Hematopoietic multipotent progenitor cell treated with erythropoietin and hydrocortisone succinate and interleukin-3 and kit ligand, for 17 days (in vitro differentiated cells): ENCODE measurements around the gene NSD1.
"Not testable (repeated sequence)": the region's sequence is repeated elsewhere in the genome, so short reads cannot be mapped to it uniquely, and the experiment has no call there.

ENCODE experiments used
- DNase-seq: peaks from one replicate; pipeline ENCODE4 v3.0.0-alpha.2; 2015; ENCODE audit warnings: low spot score

Gene NSD1

GRCh38 chr5:177290816-177291596 is 157.4 kb downstream of the NSD1 start:
- no peak for DNase-seq

GRCh38 chr5:177291735-177292134 is 158.2 kb downstream of the NSD1 start:
- DNase-seq = no peak

DNA sequence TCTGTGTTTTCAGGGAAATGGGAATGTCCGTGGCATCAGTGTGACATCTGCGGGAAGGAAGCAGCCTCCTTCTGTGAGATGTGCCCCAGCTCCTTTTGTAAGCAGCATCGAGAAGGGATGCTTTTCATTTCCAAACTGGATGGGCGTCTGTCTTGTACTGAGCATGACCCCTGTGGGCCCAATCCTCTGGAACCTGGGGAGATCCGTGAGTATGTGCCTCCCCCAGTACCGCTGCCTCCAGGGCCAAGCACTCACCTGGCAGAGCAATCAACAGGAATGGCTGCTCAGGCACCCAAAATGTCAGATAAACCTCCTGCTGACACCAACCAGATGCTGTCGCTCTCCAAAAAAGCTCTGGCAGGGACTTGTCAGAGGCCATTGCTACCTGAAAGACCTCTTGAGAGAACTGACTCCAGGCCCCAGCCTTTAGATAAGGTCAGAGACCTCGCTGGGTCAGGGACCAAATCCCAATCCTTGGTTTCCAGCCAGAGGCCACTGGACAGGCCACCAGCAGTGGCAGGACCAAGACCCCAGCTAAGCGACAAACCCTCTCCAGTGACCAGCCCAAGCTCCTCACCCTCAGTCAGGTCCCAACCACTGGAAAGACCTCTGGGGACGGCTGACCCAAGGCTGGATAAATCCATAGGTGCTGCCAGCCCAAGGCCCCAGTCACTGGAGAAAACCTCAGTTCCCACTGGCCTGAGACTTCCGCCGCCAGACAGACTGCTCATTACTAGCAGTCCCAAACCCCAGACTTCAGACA is 160.4 kb downstream of the NSD1 start:
- no peak for DNase-seq

GRCh38 chr5:177294632-177295031 is 161.1 kb downstream of the NSD1 start:
- DNase-seq = no peak

DNA sequence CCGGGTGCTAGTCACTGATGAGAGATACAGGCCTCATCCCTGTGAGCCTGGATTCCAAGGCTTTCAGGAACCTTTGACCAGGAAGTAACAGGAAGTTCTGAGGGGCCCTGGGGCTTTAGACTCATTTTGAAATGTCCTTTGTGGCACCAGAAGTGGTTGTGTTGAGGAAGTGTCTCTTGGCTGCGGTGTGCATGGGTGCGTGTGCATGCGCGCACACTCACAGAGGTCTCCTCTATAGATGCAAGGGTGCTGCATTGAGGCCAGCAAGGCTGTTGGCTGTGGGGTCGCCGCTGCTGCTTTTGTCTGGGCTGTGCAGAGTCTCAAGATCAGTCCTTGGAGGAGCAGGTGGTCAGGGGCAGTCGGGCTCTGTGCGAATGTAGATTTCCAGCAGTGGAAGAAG is 162.4 kb downstream of the NSD1 start:
- DNase-seq = no peak

DNA sequence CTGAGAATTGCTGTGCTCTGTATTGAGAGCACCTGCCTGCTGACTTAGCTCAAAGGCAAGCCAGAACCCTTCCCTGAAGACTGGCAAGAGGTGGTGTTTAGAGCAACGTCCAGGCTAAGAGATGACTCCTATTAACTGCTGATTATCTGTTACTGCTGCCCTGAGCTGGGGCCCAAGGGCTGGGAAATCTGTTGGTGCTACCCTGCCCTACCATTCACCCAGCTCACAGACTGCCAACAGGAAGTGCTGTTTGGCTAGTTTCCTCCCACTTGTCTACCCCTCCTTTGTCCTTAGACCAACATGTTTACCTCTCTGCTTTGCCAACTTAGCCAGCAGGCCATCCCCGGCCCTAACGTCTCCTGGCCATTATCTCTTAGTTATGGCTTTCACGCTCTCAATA is 163.0 kb downstream of the NSD1 start:
- no peak for DNase-seq

- DNase-seq = no peak
Observed at GRCh38 chr5:177297922-177298321, 164.3 kb downstream of the NSD1 start.

DNA sequence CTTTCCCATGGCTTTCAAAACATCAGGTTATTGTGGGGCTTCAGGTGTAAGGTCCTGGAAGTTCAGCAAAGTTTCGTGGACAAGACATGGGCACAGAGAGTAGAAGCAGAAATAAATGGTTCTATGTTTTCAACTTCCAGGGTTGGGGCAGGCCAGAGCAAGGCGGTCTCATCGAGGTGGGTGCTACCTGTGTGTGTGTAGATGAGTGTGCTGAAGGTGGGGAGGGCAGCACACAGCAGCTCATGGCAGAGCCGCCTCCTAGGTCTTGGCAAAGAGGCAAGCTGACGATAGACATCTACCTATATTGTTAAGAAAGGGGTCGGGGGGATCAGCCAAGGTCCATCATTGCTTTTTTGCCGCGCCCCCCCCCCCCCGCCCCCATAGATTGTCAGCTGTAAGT is 166.1 kb downstream of the NSD1 start:
- no peak for DNase-seq

DNA sequence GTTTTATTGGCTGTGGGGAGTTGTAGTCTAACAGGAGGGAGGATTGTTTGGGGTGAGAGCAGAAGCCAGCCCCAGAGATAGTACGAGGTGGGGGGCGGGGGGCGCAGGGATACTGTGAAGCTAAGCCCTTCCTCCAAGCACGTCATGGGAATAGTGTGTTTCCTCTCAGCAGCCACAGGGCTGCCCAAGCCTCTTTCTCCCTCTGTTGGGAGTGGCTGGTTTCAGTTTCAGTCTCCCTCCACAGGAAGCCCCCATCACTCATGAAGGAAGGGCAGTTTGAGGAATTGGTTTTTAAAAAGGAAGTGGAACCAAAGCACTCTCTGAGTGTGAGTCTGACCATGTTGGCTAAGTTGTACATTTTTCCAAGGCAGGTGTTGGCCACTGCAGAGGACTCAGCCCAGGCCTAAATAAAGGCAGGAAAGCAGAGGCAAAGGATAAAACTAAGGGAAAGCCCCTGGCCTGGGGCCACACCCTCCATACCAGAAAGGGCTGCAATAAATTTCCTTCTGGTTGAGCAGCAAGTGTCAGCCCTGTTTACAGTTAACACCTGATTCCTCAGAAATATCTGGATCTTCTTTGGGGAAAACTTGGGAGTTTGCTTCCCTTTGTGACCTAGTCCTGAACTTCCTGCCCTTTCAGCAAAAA is 166.8 kb downstream of the NSD1 start:
- no peak for DNase-seq

- DNase-seq = no peak
Observed at GRCh38 chr5:177300951-177301350, 167.4 kb downstream of the NSD1 start.

DNA sequence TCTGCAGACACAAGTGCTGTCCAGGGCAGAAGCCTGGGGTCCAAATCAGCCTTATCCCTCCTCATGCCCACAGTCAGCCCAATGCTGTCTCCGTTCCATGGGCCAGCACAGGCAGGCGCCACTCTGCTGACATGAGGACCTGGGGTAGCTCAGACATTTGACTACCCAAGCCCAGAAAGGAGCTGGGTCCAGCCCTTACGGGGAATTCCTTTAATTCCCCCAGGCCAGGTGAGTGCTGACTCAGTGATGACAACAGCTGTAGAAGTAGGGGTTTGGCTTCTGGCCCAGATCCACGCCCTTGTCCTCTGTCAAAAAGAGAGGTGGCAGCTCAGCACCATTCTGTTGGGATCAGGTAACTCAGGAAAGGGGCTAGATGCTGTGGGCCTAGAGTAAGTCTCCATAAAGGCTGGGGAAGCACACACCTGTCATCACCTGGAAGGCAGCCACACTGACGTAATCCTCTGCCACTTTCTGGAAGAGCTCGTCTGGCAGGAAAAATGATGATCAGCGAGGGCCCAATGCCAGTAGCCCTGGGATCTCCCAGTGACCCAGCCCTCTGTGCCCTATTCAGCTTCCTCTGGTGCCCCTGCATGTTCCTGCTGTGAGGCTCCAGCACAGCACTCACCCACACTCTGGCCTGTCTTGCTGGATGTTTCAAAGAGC is 168.1 kb downstream of the NSD1 start:
- peak; percentile 24 for DNase-seq

DNA sequence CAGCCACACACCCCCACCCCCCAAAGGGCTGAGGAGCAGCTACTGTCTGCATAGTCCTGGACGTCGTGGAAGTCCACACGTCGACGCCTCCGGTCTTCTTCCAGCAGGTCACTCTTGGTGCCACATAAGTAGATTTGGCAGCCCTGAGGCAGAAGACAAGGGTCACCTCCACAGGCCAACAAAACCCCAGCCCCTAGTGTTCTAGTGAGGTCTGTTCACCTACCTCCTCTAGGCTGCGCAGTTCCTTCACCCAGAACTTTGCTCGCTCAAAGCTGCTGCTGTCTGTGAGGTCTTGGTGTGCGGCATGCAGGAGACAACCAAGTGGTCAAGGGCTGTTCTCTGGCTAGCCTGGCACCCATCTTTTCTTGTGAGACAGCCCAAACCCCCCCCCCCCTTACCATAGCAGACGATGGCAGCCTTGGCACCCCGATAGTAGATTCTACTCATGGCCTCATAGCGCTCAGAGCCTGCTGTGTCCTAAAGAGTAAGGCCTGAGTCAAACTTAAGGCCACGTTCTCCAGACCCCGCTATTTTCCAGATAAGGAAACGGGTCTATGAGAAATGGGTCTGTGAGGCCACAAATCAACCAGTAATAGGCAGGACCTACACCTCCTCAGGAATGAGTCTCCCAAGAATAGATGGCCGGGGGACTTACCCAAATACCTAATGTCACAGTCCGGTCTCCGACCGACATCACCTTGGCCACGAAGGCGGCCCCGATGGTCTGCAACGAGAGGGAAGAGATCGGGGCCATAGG is 169.0 kb downstream of the NSD1 start:
- DNase-seq = no peak

DNA sequence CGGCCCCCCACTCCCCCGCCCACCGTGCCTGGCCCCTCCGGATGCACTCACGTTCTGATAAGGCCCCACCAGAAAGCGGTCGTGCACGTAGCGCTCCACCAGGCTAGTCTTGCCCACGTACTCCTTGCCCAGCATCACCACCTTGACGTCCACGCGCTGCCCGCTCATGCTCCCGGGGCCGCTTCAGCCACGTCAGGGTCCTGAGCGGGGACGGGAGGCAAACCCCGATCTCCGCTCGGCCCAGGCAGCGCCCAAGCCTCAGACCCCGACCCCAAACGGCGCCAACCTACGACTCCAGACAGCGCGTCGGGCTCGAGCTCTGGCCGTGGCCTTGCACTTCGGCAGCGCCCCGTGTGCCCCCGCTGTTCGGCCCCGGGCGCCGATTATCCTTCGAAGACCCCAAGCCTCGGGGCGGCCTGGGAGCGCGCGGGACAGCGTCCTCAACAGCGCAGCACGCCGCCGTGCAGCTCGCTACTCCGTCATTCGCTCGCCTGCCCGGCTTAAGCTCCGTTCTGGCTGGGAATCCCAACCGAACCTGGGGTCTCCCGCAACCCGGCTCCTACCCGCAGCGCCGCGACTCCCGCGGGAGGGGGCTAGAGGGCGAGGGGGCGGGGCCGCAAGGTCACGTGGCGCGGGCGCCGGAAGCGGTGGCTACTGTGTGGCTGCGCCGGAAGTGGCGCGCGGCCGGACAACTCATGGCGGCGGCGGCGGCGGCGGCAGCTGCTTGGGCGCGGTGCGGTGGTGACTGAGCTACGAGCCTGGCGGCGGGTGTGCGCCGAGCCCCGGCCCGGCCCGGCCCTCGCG is 169.8 kb downstream of the NSD1 start, which contains the start of the genes PRELID1 and RAB24:
TSS of gene PRELID1 (plus strand) at position 679 of the 804 bp plus-strand sequence. CDS start 187 bp downstream, outside the sequence.
TSS of gene RAB24 (minus strand) at position 599 of the 804 bp plus-strand sequence. CDS start at position 168, 431 bp downstream.
- peak; percentile 88 for DNase-seq

DNA sequence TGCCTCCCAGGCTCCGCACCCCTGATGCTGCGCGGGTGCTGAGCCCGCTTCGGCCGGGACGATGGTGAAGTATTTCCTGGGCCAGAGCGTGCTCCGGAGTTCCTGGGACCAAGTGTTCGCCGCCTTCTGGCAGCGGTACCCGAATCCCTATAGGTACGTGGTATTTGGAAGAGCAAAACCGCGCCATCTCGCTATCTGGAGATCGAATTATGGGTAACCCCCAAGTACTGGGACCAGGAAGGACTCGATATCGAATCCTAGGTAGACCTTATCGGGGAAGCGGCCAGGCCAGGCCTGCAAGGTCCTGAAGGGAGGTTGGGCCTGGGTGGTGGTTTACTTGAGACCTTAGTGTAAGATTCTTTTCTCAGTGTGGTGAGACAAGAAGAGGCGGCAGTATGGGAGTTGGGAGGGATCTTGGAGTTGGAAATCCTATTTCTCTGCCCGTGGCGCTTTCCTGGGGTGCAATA is 170.4 kb downstream of the NSD1 start:
- peak; percentile 45 for DNase-seq

DNA sequence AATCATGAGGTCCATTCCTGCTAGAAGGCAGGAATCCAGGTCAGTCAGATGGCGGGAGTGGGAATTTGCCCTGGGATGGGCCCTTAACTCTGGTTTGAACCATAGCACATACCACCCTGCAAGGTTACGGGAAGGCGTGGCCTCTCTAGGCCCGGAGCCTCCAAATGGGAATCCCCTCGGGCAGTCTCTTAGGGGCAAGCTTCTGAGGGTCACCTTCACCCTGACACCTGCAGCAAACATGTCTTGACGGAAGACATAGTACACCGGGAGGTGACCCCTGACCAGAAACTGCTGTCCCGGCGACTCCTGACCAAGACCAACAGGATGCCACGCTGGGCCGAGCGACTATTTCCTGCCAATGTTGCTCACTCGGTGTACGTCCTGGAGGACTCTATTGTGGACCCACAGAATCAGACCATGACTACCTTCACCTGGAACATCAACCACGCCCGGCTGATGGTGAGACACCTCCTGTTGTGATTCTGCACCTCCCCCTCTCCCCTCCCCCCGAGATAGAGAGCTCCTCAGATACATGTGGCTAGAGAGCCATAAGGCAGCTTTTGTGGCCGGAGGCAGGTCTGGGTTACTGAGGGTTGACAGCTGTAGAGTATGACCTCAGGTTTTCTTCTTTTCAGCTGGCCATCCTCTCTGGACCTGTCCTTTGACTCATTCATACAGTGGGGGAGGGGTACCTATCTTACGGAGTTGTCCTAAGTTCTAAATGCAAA is 171.0 kb downstream of the NSD1 start:
- DNase-seq = no peak

DNA sequence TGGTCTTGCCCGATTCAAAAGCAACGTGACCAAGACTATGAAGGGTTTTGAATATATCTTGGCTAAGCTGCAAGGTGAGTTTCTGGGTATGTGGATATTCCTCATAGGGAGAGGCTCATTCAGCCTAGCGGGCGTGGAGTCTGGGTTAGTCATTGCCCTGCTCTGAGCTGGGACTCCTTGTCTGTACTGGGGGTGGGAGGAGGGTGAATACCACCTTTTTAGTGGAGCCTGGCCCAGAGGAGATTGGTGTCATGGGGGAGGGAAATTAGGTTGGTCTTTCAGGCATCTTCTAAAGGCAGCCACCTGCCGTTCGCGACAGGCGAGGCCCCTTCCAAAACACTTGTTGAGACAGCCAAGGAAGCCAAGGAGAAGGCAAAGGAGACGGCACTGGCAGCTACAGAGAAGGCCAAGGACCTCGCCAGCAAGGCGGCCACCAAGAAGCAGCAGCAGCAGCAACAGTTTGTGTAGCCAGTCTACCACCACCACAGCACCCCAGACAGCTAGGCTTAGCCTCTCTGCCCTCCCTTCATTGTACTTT is 172.6 kb downstream of the NSD1 start:
- DNase-seq = not testable (repeated sequence)

GRCh38 chr5:177306674-177307543 is 173.3 kb downstream of the NSD1 start:
- DNase-seq = no peak
